Activated naive CD4-positive, alpha-beta T cell treated with Interleukin-2 at 50 U/mL for 16 hours (primary cell): Measurements from ENCODE around the gene TPX2.

ENCODE experiments used
- DNase-seq: peaks from one replicate; pipeline ENCODE4 v3.0.0-alpha.2; 2020

TPX2 gene

DNA sequence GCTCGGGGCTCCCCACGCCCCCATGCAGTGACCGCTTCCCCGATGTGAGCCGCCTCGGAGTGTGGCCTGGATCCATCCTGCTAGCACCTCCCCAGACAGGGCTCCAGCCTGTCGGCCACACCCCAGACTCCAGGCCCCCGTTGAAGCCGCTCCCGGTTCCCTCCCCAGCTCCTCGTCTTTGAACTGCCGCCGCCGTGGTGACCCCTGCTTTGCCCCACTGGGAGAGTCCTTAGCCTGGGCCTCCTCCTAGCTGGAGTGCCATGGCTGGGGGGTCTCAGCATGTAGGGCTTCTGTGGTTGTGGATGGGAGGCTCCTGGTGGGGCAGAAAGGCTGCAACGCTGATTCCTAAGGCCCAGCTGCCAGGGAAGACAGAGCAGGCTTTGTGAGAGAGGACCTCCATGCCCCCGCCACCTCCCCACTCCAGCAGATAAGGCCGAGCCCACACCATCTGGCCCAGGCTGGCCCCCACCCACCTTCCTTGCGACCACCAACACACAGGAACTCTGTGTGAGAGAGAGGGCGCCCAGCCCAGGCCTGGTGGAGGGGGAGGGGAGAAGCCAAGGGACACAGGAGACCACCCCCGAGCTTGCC lies 94.9 kb downstream of the TPX2 start:
- DNase-seq, result no peak

DNA sequence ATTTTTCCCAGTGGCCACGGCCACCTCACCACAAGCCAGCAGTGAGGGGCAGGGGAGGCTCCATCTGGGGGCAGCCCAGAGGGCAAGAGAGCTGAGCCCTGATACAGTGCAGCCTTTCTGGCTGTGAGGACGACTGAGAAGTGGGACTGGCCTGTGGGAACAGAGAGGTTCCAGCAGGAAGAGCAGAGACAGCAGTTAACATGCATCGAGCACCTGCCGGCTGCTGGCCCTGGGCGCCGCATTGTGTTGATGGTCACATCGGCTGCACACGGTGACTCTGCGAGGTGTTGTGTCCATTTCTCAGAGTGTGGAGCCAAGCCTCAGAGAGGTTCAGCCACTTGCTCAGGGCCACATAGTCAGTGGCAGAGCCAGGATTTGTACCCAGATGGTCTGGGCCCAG lies 96.5 kb downstream of the TPX2 start:
- DNase-seq, result no peak

DNA sequence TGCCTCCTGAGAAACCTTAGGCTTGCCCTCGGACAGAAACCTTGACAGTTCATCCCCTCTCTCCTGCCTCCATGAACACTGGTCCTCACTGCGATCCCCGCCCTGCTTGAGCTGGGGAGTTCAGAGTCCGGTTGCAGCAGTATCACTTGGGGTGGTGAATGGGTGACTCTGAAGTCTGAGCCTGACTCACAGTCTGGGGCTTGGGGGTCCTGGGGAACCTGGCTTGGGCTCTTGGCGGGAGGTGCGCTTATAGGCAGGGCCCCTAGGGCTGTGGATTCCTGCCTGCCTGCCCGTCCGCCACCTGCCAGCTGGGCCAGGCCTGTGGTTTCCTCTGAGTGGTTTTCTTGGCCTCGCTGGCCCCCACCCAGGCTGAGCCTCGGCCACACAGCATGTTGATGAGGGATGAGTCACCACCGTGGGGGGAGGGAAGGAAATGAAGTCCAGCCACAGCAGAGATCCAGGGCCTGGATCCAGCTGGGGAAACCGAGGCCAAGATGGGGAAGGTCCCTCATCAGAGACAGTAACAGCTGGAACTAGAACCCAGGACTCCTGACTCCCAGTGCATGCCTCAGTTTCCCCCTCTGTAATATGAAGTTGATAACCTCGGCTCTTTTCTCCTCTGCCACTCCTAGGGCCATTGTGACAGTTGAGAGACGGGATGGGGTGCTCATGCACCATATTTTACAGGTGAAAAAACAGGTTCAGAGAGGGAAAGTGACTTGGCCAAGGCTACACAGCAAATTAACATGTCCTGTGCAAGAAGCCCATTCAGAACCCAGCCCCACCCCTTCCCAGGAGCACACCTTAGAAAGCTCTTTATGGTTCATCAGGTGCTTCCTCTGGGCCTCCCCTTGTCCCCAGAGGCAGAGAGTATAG lies 97.1 kb downstream of the TPX2 start:
- no peak for DNase-seq

DNA sequence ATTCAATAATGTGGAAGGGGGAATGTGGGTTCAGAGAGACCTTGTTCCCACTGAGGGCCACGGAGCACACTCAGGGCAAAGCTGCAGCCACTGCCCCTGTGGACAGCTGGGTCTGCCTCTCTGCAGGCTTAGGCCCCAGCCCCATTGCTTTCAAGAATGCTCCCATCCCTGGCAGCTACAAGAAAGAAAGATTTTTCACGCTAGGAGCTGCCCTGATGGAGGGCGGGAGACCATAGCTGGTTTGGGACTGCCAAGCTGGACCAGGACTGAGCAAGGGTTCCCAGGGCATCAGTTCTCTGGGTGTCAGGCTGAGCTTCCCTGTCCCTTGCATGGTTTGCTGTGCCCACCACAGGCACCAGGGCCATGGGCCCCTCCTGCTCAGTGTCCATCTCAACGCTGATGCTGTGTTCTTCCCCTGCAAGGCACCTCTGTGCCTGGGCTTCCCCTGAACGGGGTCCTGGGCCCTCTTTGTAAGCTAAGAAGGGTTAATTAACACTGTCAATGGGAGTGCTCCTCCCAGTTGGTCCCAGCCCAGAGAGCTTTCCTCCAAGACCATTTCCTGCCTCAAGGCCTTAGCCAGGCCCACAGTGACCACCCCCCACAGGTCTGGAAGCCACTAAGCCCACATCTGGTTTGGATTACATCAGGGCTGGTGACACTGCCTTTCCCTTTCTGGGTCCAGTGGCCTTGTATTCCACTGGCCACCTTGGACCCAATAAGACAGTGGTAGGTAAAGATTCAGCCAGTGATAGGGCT lies 97.9 kb downstream of the TPX2 start:
- no peak for DNase-seq

DNA sequence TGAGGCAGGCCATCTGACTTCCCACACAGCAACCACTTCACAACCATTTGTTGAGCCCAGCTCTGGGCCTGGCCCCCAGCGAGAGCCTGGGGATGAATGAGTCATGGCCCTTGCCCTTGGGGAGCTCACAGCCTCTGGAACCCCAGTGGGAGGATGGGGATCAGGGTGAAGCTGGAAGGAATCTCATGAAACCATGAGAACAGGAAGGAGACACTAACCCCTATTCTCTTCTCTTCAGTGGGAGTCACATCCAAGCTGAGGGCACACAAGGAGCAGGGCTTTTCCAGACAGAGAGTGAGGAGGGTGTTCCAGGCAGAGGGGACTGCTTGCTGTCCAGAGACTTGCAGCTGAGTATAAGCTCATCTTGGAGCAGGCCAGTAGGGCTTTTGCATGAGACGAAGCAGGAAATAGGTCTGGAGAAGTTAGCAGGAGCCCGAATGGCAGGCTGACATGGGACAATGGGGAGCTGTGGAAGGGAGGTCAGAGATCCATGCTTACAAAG lies 98.9 kb downstream of the TPX2 start:
- DNase-seq, result no peak

DNA sequence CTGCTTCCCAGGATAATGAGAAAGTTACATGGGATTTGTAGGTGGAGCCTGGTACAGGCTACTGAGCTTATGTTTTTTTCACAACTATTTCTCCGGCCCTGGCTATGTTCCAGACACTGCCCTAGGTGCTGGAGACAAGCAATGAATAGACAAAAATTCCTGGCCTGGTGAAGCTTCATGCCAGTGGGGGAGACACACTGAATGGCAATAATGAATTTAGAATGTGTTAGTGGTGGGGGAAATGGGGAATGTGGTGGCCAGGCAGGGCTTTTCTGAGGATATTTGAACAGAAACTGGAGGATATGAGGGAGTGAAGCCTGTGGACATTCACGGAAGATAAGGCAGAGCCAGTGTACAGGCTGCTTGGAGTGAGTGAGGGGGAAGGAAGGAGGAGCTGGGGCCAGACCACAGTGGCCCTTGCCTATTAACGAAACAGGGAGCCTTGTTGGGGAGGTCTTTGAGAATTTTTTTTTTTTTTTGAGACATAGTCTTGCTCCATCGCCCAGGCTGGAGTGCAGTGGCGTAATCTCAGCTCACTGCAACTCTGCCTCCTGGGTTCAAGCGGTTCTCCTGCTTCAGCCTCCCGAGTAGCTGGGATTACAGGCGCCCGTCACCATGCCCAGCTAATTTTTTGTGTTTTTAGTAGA lies 99.7 kb downstream of the TPX2 start:
- no peak for DNase-seq

DNA sequence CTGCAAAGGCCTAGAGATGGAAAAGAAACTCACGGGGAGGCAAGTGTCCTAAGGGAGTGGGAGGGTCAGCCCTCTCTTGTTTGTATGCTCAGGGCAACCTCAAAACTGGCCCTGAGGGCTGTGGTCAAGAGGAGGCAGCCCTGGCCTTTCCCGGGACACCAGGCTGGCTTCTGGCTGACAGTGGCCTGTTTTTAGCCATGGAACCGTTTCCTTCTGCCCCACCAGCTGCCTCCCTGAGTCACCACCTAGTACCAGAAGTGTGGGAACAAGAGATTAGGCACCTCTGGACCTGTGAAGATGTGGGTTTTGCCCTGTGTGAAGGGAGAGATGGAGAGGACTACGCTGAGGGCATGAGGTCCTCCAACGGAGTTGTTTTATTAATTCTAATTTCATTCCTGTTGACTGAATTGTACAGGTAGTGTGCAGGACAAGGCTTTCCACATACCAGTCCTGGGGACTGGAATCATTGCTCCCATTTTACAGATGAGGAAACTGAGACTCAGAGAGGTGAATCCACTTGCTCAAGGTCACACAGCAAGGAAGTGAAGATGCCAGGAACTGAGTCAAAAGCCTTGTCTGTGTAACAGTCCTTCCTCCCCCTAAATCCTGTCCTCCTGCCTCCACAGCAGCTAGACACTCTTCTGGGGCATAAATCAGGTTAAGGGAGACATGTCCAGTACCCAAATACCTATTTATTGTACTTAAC lies 100.8 kb downstream of the TPX2 start:
- no peak for DNase-seq

DNA sequence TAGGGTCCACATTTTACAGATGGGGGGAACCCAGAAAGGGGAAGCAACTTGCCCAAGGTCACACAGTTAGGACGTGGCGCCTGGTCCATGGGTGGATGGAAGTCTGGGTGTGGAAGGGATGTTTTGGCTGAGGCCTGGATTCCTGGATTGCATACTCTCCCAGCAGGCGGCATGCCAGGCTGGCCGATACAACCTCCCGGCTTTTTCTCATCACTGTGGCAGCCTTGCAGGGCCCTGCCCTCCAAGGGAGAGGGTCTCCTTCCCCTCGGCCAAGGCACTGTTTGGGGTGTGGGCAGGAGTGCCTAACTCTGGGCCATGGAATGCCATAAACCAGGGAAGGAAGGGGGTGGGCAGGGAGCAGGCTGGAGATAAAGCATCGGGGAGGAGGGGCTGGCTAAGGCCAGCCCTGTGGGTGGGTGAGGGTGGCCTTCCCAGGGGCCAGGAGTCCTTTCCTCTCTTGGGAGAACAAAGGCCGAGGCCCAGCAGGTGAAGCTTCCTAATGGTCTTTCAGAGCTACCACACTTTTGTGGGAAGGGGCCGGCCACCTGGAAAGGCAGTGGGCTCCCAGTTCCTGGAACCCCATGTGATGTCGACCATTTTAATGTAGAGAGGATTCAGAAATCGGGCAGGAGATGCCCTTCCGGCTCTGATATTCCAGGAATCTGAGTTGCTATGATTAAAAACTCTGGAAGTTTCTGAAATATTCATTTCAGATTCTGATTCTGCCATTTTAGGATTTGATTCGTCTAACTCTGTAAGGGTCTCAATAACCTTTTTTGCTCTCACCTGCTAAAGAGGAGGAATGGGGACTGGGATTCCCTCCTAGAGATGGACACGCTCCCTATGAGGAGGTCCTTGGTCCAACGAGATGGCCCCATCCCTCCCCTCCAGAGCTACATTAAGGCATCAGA lies 102.1 kb downstream of the TPX2 start:
- DNase-seq, result no peak

DNA sequence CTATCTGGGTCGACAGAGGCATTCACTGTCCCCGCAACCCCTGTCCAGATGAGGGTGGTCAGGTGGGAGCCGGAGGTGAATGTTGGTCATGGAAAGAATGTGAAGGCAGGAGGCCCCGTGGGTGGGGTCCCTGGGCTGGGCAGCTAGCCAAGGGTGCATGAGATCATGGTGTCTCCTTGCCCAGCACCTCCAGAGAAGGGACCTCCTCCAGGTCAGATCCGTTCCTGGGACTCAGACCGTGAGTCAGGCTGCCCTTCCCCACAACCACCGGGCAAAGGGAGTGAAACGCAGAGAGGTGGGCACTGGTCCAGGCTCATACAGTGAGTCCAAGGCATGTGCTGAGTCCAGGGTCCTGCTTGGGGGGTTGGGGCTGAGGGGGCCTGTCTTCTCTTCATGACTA lies 102.8 kb downstream of the TPX2 start:
- no peak for DNase-seq

DNA sequence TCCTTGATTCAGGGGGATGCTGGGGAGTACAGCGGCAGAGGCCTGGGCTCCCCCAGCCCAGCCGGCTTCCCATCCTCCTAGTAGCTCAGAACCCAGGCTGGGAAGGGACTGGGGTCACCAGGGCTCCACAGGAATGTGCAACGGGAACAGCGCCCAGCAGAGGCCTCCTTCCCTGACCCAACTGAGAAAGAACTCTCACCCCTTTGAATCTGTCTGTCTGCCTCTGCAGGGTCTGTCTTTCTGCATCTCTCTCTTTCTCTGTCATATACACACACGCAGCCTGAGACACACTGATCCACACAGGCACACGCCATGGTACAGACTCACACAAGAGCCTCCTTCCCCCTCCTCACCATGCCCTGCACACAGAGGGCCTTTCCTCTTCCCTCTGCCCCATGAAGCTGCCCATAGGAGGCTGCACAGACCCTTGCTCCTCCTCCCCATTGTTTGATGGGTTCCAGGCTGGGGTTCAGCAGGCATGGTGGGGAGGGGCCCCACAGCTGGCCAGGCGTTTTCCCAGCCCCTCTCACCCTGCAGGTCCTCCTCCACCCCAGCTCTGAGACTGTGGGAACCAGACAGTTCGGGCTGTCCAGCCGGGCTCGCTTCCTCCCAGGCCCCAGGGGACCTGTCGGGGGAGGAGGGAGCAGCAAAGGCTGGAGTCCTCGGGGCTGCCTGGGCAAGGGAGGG lies 103.5 kb downstream of the TPX2 start:
- DNase-seq, result no peak

DNA sequence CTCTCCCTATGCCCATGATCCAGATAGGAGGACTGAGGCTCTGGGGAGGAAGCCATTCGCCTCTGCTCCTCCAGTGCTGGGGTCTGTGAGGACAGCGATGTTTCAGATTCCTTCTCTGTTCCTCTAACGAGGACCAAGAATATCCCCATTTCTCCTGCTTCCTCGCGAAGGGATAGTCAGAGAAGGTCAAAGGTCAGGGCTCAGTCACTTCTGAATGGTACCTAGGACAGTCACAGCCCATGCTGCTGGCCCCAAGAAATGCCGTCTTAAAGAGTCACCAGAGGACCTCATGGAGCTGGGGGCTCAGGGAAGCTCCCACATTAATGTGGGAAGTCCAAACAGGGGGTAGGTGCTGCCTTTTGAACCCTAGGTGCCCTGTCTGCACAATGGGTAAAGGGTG lies 104.2 kb downstream of the TPX2 start:
- no peak for DNase-seq

DNA sequence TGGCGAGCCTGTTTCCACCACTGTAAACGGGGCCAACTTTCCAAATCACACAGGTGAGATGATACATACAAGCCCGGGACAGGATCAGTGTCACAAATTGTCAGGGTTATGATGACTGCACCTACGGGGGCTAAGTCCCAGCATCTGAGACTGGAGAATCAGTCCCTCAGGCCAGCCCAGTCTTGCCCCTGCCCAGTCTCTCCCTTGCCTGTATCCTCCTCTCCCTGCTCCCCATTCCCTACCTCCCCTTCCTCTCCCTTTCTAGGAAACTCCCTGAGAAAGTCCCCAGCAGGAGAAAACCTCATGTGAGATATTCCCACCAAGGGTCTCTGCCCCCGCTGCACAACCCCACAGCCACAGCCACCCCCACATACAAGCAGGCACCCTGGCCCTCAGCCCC lies 104.8 kb downstream of the TPX2 start:
- no peak for DNase-seq

DNA sequence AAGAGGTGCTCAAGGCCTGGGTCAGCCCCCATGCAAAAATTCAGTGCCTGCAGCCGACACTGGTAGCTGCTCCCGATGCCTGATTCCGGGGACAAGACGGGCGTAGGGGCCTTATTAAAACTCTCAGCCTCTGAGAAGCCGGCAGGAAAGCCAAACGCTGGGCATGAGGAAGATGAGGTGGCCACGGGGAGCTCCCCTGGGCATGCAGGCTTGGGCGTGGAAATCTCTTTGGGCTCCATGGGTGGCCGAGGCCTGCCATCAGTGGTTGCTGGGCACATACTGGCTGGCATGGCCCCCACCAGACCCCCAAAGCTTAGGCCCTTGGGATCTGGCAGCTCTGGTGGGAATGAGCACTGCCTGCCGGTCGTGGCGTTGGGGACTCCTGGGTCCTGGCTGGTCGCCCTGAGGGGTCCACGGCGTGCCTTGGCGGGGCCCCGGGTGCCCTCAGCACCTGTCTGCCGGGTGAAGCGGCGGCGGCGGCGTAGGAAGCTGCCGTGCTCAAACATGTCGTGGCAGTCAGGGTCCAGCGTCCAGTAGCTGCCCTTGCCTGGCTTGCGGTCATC lies 105.7 kb downstream of the TPX2 start:
- DNase-seq, result no peak

DNA sequence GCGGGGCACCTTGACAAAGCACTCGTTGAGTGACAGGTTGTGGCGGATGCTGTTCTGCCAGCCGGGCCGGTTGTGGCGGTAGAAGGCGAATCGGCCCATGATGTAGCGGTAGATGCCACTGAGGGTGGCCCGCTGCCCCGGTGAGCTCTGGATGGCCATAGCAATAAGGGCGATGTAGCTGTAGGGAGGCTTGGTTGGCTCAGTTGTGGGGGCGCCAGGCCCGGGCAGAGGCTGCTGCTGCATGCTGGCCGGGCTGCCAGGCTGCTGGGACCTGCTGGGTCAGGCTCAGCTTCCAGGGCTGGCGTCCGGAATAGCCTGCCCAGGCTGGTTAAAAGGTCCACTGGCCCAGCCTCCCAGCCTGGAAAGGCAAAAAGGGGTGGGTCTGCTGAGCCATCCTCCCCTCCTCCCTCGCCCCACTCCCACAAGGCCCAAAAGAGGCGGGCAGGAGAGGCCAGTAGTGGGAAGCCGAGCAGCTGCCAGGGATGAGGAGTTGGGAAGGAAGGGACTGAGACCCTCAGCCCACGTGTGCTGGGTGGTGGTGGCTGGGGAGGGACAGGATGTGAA lies 106.3 kb downstream of the TPX2 start, which contains the start of gene FOXS1:
TSS of gene FOXS1 (minus strand) at position 305 of the 564 bp plus-strand sequence. CDS start at position 243, 62 bp downstream.
- DNase-seq, result no peak

DNA sequence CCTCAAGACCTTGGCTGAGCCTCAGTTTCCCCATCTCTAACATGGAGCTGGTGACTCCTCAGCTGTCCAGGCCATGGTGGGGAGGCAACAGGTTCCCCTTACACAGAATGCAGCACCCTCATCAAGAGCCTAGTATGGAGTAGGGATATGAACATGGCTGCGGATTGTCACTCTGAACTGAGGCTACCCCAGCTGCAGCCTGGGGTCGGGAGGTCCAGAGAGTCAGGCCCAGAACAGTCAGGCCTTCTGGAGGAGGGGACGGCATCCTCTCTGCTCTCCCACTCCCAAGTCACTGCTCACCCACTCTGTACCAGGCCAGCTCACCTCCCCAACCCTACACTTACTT lies 107.7 kb downstream of the TPX2 start:
- no peak for DNase-seq

DNA sequence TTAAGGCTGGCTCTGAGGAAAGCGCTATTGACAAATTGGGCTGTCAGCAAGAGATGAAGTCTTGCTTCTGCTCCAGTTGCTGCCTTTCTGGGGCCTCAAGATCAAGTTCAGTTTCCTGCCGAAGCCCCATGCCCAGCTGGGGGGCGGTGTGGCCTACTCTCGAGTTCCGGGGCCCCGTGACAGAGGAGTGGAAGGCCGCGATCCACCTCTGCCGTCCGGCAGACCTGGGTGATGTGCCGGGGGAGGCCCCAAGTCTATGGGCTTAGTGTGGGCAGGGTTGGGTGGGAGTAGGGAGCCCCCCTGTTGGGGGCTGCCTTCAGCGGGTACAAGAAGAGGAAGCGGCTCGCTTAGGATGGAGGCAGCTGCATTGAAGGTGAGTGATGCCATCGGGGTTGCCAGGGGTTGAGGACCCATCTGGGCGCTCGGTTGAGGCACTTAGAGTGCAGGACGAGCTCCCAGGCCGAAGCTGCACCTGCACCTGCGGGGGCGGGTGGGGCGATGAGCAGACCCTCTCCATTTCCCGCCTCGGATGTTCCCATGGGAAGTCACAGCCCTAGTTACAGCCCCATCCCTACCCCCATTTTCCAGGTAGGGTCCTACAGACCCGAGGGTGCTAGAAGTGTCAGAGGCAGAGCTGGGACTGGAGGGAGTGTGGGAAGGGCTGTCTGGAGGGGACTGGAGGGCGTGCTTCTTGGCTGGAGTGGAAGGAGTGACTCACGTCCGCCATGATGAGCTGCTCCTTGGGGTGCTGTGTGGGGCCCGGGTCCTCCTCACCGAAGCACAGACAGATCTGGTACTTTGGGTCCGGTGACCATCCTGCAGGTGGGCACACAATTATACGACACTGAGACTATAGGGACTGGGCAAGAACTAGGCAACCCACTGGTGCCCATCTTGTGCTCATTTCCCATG lies 109.3 kb downstream of the TPX2 start:
- DNase-seq, result no peak

DNA sequence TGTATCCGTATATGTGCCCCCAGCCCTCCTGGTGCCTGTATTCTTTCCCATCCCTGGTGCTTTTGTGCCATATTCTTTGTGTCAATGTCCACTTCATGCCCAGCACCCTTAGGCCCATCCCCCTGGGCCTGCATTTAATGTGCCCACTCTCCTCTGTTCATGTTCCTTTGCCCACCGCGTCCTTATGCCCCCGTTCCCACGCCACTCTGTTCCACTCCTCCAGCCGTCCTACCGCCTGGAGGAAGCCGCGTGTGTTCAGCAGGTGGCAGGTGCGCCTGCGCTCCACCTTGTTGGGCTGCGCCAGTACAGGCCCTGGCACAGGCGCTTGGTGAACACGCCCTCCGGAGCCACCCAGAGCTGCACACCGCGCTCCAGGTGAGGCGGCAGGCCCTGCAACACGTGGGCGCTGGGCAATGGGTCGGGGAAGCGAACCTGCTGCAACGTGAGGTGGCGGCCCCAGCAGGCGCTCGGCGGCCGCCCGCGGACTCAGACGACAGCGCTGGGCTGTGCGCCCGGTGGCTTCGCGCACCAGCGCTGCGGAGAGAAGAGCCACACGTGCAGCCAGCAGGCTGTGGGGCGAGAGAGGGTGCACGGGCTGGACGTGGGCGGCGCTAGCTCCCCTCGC lies 110.3 kb downstream of the TPX2 start:
- DNase-seq, result no peak
